GM12865 (cell line): ENCODE results near the gene TP73.

Experiments used
- DNase-seq: peaks from one replicate; pipeline ENCODE4 v3.0.0; 2010; ENCODE audit warnings: low read depth
- H3K4me3 ChIP-seq: 2 replicates; pipeline ENCODE4 v1.5.1; 2011; ENCODE audit warnings: mild to moderate bottlenecking, low read depth, low read length, control low read depth
- TF ChIP-seq, protein P1 (sequence below): IDR thresholded peaks from 2 replicates; pipeline ENCODE4 v1.5.1; 2011; ENCODE audit warnings: low read length, control low read depth, low read depth, inconsistent platforms; ENCODE audit not compliant: insufficient read depth; ENCODE audit errors: missing control alignments

Gene TP73

GRCh38 chr1:3672971-3673361 lies 20.6 kb downstream of the TP73 start:
- peak overlapping the region; percentile 75 for H3K4me3 ChIP-seq
- no peak for DNase-seq
- TF ChIP-seq, protein P1, sequence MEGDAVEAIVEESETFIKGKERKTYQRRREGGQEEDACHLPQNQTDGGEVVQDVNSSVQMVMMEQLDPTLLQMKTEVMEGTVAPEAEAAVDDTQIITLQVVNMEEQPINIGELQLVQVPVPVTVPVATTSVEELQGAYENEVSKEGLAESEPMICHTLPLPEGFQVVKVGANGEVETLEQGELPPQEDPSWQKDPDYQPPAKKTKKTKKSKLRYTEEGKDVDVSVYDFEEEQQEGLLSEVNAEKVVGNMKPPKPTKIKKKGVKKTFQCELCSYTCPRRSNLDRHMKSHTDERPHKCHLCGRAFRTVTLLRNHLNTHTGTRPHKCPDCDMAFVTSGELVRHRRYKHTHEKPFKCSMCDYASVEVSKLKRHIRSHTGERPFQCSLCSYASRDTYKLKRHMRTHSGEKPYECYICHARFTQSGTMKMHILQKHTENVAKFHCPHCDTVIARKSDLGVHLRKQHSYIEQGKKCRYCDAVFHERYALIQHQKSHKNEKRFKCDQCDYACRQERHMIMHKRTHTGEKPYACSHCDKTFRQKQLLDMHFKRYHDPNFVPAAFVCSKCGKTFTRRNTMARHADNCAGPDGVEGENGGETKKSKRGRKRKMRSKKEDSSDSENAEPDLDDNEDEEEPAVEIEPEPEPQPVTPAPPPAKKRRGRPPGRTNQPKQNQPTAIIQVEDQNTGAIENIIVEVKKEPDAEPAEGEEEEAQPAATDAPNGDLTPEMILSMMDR, result no peak

GRCh38 chr1:3673381-3674099 lies 21.2 kb downstream of the TP73 start:
- TF ChIP-seq, protein P1, result peak; percentile 42
- H3K4me3 ChIP-seq, result peak overlapping the region; percentile 75
- DNase-seq, result peak; percentile 90

DNA sequence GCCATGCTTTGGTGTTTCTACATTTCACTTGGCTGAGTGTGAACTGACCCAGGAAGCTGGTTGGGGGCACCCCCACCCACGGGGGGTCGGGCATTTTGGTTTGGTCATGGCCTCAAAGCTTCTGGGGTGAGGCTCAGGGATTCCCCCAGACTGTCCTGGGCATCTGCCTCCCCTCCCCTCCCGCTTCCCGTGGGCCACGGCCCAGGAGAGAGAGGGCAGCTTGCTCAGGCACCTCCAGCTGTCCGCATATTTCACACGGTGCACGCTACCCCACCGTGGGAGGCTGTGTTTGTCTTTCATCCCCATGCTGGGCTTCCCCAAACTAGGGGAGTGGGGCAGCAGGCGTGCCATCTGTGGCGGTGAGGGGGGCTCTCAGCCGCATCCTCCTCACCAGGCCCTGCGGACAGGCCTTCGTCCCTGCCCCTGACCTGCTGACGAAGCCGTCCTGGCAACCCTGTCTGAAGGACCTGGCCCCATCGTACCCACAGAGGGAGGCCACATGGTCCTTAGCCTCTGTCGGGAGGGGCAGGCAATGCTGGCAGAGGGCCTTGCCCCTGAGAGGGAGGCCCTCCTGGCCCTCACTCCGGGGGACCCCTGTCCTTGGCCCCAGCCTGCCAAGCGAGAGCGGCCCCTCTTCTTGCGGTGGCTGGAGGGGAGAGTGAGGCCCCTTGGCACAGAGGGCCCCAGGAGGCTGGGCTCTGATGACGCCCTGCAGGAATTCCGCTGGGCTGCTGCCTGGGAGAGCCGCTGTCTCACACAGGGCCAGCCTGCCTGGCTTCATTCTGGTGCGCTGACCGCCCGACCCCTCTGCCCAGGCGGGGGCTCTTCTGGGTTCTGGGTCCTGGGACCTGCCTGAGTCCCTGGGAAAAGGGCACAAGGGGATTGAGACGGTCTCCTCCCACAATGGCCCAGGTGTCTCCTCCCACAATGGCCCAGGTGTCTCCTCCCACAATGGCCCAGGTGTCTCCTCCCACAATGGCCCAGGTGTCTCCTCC lies 22.1 kb downstream of the TP73 start:
- peak; percentile 84 for DNase-seq
- TF ChIP-seq, protein P1, result no peak
- peak overlapping the region; percentile 75 for H3K4me3 ChIP-seq

GRCh38 chr1:3675436-3675835 lies 23.1 kb downstream of the TP73 start:
- H3K4me3 ChIP-seq, result no peak overlapping the region
- TF ChIP-seq, protein P1, result no peak

GRCh38 chr1:3676581-3677470 lies 24.5 kb downstream of the TP73 start:
- TF ChIP-seq, protein P1, result peak; percentile 43
- peak; percentile 97 for DNase-seq
- peak overlapping the region; percentile 26 for H3K4me3 ChIP-seq

More at GRCh38 chr1:3675436-3675835, 23.1 kb downstream of the TP73 start:
- no peak for DNase-seq

DNA sequence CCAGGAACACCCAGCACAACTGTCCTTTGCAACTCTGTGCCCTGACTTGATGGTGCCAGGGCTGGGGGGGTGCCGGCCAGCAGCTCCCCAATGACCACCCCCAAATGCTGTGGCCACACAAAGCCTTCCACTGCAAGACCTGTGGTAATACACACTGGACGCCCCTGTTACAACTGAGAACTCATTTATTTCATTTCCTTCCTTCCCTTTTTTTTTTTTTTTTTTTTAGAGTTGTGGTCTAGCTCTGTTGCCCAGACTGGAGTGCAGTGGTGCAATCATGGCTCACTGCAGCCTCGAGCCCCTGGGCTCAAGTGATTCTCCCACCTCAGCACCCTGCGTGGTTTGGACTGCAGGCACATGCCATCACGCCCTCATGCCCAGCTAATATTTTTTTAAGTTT lies 25.2 kb downstream of the TP73 start:
- TF ChIP-seq, protein P1, result no peak
- H3K4me3 ChIP-seq, result peak overlapping the region; percentile 26
- DNase-seq, result peak; percentile 58
